ENCODE data around the gene SMIM35.

DNA sequence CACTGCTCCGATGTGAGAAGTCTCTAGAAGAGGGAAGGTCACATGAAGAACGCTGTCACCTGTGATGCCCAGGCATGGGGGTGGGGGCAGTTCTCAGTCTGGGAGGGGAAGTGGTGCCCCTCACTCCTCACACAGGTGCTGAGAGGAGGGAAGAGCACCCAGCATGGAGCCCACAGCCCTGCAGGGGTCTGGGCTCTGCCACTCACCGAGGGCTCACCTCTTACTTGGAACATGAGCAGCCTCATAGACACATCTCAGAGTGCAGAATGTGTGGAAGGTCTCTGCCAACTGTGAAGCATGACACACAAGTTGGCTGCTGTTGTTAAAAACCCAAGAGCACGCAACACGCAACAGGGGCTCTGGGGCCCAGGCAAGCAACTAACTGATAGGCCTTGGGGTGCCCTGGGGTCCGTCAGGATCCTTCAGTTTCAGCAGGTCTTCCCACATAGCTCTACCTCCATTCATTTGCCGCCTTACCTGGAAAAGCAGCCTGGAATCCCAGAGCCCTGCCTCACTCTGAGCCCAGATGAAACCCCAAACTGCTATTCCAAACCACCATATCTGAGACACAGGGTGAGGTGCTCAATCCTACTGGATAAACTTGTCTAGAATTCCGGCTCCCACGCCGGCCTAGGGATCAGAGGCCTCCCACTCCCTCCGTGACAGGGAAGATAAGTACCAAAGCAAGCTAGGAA is 27.4 kb downstream of the SMIM35 start:
- TF ChIP-seq, protein P1, sequence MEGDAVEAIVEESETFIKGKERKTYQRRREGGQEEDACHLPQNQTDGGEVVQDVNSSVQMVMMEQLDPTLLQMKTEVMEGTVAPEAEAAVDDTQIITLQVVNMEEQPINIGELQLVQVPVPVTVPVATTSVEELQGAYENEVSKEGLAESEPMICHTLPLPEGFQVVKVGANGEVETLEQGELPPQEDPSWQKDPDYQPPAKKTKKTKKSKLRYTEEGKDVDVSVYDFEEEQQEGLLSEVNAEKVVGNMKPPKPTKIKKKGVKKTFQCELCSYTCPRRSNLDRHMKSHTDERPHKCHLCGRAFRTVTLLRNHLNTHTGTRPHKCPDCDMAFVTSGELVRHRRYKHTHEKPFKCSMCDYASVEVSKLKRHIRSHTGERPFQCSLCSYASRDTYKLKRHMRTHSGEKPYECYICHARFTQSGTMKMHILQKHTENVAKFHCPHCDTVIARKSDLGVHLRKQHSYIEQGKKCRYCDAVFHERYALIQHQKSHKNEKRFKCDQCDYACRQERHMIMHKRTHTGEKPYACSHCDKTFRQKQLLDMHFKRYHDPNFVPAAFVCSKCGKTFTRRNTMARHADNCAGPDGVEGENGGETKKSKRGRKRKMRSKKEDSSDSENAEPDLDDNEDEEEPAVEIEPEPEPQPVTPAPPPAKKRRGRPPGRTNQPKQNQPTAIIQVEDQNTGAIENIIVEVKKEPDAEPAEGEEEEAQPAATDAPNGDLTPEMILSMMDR (conservative IDR thresholded peaks at IDR 0.05; ENCODE audit: low read depth, low read length): no peak
- TF ChIP-seq MAFK (IDR thresholded peaks at IDR 0.05; ENCODE audit: low read depth, low read length) (no peak), RAD21 (IDR thresholded peaks at IDR 0.05; ENCODE audit: low read length) (no peak), CEBPB (IDR thresholded peaks at IDR 0.05; ENCODE audit: low read depth, low read length) (no peak), POLR2A (IDR thresholded peaks at IDR 0.05; ENCODE audit: low read depth, low read length) (no peak), BHLHE40 (IDR thresholded peaks at IDR 0.05; ENCODE audit: low read depth, low read length) (no peak), SMC3 (IDR thresholded peaks at IDR 0.05; ENCODE audit: low read depth, low read length) (no peak)
- TF ChIP-seq, protein P2, sequence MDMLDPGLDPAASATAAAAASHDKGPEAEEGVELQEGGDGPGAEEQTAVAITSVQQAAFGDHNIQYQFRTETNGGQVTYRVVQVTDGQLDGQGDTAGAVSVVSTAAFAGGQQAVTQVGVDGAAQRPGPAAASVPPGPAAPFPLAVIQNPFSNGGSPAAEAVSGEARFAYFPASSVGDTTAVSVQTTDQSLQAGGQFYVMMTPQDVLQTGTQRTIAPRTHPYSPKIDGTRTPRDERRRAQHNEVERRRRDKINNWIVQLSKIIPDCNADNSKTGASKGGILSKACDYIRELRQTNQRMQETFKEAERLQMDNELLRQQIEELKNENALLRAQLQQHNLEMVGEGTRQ (IDR thresholded peaks at IDR 0.05; ENCODE audit: low read depth, low read length): no peak
